GM19328 (cell line): ENCODE results near the gene UNC5A.

Source experiments
- ATAC-seq: cut with Tn5 transposase; IDR thresholded peaks from one replicate; pipeline ENCODE4 v1.9.1; 2021; ENCODE audit warnings: mild to moderate bottlenecking, moderate library complexity; ENCODE audit not compliant: unreplicated experiment

The UNC5A gene

DNA sequence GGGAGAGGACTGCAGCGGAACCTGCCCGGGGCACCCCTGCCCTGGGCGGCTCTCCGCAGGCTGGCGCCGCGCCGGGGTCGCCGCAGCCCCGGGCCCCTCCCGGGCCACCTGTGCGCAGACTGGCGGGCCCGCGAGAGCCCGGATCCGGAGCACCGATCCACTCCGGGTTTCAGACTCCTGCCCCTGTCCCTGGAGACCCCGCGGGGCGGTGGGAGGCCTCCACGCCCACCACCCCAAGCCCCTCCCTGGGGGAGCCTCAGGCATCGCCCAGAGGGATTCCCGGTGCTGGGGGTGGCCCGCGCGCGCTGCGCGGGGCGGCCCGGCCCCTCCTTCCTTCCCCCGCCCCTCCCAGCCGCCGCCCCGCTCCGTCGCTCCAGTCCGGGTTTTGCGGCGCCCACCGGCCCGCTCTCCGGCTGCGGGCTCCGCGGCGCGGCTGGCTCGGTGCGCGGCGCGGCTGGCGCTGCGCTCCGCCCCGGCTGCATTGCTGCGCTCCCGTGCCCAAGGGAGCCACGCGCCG lies at the start of gene UNC5A:
Gene UNC5A, plus strand, starts transcription at position 479 of the 517 bp plus-strand sequence. CDS start 192 bp downstream, outside the sequence.
- ATAC-seq, result peak; percentile 51

DNA sequence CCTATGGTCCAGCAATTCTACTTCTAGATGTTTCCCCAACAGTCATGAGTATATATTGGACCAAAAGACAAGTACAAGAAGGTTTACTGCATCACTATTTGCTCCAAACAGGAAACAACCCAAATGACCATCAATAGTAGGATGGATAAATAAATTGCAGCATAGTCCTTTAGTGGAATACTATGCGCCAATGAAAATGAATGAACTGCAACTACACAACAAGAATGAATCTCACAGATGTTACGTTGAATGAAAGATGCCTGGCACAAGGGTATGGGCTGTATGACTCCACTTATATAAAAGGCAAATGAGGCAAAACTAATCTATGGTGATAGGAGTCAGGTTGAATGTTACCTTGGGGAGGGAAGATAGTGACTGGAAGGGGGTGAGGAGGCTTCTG lies 48.6 kb upstream of the UNC5A start:
- ATAC-seq, result no peak

DNA sequence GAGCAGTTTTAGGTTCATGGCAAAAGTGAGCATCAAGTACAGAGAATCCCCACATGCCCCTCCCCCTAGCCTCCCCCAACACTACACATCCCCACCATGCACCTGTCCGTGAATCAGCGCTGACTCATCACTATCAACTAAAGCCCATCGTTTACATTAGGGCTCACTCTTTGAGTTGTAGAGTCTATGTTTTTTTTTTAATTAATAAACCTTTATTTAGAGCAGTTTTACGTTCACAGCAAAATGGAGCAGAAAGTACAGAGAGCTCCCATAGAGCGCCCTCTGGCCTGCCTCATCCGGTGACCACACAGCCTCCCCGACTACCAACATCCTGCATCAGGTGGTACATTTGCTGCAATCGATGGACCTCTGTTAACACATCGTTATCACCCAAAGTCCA lies 47.9 kb upstream of the UNC5A start:
- no peak for ATAC-seq

DNA sequence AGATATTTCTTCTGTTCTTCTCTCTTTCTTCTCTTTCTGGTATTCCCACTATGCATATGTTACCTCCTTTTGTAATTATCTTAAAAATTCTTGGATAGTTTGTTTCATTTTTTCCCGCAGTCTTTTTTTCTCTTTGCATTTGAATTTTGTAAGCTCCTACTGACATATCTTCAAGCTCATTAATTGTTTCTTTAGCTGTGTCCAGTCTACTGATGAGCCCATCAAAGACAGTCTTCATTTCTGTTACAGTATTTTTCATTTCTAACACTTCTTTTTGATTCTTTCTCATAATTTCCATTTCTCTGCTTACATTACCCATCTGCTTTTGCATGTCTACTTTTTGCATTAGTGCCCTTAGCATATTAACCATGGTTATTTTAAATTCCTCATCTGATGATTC lies 44.7 kb upstream of the UNC5A start:
- no peak for ATAC-seq

DNA sequence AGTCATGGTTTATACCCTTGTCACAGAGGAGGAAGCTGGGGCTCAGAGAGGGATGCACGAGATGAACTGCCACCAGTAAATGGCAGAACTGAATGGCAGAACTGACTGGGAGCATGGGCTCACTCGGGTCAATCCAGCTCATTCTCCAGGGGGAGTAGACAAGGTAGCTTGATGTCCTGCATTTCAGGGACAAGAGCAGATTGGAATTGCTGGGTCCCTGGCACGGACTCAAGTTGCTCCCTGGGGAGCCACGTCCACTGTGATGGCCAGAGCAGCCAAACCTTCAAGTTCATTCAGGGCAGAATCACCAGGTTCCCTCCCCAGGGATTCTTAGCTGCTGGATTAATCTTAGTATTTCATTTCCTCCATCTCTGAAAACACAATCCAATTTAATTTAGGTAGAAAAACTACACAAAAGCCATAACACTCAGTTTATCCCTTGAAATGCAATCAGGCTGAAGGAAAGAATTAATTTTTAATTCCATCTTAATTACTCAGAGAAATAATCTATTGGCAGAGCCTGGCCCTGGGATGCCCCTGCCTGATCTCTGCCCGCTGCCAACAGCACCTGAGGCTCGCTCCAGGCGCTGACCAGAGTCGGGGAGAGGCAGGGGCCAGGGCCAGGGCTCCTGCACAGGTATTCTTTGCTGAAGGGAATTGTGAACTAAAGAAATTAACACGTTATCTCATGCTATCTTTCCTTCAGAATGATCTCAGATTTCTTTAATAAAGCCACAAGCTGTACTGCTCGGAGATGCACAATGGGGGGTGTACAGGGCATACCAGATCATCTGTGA lies 42.0 kb upstream of the UNC5A start:
- no peak for ATAC-seq

DNA sequence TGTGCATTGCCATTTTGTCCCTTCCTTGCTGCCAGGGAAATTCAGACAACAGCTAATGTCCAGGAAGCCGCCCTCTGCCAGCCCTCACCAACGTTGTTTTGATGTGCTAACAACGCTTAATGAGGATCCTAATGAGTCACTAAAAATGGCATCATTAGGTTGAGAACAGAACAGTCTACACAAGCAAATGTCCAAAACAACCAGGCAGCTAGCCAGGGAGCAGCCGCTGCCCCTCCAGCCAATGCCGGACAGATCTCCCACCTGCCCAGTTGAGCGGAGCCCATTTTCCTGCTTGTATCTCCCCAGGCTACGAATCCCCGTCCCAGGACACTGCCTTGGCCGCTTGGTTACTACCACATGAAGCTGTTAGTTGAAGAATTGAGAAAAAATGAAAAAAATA lies 40.4 kb upstream of the UNC5A start:
- no peak for ATAC-seq

DNA sequence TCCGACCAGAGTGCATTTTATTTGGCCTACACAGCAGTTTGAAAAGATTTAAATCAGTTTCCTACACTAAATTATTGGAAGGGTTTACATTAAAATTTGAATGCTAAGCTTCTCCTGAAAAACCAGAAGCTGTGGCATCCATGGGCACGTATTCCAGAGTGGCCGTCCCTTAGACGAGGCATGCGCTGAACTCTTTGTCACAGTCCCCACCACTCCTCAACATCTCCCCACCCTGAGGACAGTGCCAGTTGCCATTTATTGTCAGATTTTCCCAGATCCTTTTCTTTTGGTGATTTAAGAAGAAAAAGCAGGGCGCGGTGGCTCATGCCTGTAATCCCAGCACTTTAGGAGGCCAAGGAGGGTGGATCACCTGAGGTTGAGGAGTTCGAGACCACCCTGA lies 39.9 kb upstream of the UNC5A start:
- ATAC-seq, result no peak

DNA sequence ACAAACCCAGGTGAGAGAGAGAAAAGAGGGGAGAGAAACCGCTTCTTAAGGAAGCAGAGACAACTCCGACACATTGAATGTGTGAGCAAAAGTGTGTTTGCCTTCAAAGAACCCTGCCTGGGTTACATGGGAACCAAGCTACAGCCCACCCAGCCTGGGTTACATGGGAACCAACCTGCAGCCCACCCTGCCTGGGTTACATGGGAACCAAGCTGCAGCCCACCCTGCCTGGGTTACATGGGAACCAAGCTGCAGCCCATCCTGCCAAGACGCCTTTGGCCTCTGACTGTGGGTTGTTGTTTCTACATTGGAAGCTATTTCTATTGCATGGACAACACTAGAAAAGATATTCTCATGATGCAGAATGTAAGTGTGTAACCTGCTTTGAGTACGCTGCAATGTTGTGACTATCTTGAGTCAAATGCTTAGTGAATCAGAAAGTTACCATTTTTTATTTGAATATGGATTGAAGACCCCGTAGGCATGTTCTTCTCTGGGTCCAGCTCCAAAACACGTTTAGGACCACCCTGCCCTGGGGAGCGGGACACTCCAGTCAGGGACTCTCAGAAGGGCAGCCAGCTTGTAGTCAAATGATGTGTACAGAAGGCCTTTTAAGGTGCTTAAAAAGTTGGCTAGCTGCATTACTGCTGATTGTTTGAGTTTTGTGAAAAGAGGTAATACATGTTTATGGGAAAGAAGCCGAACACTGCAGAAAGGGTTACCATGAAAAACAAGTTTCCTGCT lies 39.1 kb upstream of the UNC5A start:
- ATAC-seq, result no peak

DNA sequence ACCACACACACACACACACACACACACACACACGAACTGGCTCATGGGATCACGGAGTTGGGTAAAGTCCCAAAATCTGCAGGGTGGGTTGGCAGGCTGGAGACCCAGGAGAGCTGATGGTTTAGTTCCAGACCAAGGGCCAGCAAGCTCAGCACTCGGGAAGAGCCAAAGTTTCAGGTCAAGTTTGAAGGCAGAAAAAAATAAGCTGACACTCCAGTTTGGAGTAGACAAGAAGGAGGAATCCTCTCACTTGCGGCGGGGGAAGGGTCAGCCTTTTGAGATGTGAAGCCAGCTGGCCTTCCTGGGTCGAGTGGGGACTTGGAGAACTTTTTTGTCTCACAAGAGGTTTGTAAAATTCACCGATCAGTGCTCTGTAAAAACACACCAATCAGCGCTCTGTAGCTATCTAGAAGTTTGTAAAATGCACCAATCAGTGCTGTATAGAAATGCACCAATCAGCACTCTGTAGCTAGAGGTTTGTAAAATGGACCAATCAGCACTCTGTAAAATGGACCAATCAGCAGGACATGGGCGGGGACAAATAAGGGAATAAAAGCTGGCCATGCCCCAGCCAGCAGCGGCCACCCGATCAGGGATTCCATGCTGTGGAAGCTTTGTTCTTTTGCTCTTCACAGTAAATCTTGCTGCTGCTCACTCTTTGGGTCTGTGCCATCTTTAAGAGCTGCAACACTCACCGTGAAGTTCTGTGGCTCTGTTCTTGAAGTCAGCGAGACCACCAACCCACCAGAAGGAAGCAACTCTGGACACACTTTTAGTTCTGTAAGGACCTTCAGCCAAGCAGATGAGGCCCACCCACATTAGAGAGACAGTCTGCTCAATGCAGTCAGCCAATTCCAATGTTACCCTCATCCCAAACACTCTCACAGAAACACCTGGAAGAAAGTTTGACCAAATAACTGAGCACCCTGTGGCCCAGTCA lies 37.8 kb upstream of the UNC5A start:
- ATAC-seq, result no peak

DNA sequence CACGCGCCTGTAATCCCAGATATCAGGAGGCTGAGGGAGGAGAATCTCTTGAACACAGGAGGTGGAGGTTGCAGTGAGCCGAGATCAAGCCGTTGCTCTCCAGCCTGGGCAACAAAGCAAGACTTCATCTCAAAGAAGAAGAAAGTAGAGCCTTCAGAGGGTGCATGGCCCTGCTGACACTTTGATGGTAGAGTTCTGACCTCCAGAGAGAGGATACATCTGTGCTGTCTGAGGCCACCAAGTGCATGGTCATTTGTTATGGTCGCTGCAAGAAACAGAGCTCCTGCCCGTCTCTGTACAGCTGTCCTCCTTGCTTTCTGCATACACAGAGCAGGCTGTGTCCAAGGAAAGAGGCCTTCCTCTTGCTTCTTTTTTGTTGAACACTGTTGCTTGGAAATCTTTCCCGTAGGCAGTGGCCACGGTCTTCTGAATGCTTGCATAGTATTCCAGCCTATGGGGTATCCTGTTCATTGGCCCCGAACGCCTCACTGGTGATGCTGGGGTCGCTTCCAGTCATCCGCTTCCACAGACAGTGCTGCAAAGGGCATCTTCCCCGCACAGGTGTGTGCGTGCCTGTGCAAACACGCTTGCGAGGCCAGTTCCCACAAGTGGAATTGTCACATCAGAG lies 36.8 kb upstream of the UNC5A start:
- no peak for ATAC-seq

DNA sequence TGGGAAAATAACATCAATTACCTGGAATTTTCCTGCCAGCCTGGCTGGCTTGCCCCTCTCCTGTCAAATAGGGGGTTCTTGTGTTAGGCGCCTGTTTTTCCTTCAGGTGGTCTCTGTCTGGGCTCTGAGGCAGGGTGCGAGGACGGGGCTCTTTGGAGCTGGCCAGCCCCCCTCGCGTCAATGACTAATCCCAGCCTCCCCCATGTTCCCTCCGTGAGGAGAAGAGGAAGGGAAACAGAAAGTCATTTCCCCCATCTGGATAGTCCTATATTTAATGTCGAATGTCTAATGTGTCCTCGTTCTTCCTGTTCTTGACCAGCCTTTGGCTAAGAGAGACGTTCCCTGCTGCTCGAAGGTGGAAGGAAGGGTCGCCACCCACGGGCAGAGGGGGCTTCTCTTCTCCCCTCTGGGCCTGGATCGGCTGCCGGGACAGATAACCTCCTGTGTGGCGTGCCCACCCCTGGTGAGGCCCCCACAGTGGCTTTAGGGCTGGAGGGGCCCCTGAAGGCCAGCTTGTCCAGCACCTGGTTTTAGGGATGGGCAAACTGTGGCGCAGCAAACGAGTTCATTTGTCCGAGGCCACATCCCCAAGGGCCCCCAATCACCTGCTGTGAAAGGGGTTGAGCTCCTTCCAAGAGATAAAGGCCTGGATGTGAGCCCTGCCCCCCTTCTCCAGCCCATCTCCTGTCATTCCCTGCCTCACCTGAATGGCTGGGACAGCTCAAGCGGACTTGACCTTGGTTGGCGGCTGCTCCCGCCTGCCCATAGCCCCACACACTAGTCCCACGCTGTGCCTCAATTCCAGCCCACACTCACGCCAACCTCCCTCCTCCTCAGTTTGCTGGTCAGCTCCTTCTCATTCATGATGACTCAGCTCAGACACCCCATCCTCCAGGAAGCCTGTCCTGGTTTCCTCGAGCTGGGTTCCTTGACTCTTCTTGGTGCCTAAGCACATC lies 35.9 kb upstream of the UNC5A start:
- ATAC-seq, result no peak

DNA sequence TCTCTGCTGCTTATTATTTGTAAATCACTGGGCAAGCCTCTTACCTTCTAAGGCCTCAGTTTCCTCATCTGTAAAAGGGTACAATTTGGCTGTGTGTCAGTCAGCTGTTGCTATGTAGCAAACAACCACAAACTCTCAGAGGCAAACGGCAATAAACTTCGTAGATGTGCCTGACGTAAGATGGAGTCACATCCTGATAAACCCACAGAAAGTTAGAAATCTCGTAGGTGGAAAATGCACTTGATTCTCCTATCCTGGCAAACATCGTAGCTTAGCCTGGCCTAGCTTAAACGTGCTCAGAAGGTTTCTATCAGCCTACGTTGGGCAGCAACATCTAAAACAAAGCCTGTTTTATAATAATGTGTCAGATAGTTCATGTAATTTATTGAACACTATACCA lies 35.0 kb upstream of the UNC5A start:
- ATAC-seq, result no peak

DNA sequence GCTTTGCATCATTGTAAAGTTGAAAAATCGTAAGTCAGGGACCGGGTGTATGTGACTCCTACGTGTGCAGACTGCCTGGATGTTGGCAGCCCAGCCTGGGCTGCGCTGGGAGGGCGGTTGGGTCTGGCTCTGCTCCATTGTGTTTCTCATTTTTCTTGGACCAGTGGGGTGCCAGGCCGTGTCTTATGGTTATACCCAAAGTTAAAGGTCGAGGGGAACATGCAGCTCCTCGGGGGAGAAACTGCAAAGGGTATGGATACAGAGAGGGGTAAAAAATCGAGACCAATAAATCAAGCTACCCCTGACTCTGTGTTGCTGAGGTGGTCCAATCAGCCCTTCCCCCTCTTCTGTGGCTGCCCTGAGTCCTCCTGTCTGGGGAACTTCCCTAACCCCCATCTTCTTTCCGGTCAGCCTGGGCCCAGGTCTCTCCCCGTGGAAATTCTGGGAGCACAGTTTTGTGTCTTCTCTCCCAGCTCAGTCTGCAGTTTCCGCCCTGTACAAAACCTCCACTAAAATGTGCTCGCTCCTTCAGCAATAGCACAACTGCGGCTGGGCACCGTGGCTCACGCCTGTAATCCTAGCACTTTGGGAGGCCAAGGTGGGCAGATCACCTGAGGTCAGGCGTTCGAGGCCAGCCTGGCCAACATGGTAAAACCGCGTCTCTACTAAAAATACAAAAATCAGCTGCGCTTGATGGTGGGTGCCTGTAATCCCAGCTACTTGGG lies 34.1 kb upstream of the UNC5A start:
- ATAC-seq, result no peak

DNA sequence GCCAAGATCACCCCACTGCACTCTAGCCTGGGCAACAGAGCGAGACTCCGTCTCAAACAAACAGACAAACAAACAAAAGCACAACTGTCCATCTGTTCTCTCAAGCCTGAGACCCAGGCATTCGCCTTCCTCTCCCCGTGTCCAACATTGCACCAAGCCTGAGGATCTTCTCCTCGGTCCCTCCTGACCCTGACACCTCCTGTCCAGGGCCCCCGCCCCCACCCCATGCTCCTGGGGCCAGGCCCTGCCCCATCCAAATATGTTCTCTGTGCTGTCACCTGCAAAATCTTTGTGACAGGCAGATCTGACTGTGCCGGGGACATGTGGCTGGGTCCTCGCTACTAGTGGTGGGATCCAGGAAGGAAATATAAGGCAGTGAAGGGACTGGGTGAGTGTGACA lies 33.4 kb upstream of the UNC5A start:
- no peak for ATAC-seq

DNA sequence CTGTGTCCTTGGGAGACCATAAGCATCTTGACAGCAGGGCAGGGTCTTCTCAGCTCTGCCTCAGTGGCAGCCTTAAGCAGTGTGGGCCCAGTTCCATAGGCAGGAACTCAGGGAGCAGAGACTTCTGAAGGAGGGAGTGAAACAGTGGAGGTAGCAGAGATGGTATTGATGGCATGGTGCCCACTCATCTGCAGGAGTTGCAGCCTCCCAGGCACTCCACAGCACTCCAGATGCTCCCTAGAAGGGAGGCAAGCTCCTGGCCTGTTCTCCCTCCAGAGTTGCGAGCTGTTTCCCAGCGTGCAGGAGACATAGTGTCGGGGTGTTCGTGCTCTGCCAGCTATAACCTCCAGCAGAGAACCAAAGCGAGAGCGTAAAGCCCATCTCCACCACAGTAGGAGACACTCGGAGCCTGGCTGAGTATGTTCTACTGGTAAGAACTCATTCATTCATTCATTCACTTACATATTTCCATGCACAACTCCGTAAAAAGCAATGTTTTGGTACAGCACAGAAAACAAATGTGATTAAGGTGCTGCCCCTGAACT lies 31.4 kb upstream of the UNC5A start:
- ATAC-seq, result no peak

DNA sequence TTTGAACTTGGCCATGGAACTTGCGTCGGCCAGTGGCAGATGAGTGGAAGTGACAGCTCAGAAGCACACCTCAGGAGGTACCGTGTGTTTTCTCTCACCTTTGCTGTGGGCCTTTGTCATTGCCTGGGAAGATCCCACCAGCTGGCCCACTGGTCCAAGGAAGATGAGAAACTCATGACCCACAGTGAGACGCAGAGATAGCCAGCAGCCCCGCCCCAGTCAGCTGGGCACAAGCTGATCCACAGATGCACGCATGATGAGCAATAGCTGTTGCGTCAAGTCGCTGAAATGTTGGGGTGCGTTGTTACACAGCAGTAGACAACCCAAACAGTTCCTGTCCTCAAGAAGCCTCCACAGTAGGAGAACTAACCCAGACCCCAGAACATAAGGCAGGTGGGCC lies 30.8 kb upstream of the UNC5A start:
- no peak for ATAC-seq

DNA sequence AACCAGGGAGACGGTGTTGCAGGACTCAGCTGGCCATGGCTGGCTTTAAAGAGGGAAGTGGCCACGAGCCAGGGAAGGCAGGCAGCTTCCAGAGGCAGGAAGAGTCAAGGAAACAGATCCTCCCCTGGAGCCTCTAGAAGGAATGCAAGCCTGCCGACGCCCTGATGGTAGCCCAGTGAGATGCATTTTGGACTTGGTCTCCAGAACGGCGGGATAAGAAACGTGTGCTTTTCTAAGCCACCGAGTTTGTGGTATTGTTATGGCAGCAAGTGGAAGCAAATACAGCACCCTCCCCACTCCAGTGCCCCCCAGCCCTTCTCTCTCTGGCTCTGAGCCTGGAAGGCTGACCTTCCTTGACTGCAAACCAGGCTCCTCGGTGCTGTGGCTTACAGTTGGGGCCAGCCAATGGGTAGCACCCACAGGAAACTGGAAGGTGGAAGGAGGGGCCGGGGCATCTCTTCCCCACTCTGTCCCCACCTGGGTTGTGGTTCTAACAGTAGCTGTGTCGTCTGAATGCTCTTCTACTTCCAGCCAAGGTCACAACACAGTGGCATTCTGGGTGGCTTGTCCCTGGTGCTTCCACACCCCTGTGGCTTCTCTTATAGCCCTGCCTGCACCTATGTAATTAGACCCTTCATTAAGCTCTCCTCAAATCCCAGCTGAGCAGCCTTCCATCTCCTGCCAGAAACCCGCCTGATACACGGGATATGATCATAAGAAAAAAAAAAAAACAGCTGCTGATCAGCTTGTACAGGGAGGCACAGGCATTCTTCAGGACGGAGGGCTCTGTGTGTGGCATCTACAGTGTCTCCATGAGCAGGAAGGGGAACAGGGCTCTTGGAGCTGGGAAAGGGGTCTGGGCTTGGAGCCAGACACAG lies 29.9 kb upstream of the UNC5A start:
- ATAC-seq, result no peak

DNA sequence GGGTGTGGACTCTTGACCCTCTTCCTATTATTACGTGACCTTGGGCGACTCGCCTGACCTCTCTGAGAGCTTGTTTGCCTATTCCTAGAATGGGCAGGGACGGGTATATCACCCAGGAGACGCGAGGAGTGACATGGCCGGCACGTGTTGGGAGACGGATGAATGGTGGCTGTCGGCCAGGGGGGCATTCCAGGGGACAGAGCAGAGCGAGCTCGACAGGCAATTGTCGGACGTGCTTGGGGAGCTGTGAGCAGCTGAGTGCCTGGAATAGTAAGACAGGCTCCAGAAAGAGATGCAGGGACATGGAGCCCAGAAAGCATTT lies 29.3 kb upstream of the UNC5A start:
- ATAC-seq, result no peak
